ENCODE results near the gene KLK5. TPM values are rescaled to one million over a fixed set of nuclear protein-coding genes. Genes with fewer than 3 reads are reported as not detected.

KLK5 gene
- total RNA-seq, 1 experiment from 2014 or later = not detected

DNA sequence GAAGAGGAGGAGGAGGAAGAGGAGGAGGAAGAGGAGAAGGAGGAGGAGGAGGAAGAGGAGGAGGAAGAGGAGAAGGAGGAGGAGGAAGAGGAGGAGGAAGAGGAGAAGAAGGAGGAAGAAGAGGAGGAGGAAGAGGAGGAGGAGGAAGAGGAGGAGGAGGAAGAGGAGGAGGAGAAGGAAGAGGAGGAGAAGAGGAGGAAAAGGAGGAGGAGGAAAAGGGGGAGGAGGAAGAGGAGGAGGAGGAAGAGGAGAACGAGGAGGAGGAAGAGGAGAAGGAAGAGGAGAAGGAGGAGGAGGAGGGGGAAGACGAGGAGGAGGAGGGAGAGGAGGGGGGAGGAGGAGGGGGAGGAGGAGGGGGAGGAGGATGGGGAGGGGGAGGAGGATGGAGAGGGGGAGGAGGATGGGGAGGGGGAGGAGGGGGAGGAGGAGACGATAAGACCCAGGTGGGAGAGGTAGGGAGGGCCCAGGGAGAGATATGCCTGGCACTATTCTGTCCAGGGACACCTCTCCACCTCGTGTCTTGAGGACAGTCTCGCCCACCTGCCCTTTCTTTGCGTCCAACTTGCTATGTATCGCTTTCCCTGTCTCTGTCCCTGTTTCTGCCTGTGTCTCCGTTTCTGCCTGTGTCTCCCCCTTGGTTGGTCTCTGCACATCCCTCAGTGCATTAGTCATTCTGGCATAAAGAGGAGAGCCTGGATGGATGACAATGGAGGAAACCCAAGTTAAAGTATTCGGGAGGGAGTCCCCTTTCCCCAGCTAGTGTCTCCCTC lies 7.1 kb upstream of the KLK5 start:
- Histone ChIP-seq H4K5ac (ENCODE audit: insufficient read length, low read depth, low read length) (no peak overlapping the region), H3K9me3 (ENCODE audit: control insufficient read depth, low read depth, low read length) (no peaks in the 10 kb centered on the region), H2AFZ (ENCODE audit: low read length) (no peak overlapping the region), H2BK5ac (ENCODE audit: insufficient read length, low read length) (no peak overlapping the region), H3K27me3 (ENCODE audit: insufficient read depth, low read length) (no peaks in the 10 kb centered on the region), H3K18ac (ENCODE audit: insufficient read length, low read depth, low read length) (no peak overlapping the region), H3K4me2 (ENCODE audit: insufficient read depth, insufficient read length, low read length) (no peak overlapping the region), H2AK5ac (ENCODE audit: insufficient read length, low read length) (no peak overlapping the region), H3K9ac (ENCODE audit: extremely low read depth, insufficient read length, low read length) (no peak overlapping the region), H3K79me2 (ENCODE audit: insufficient read depth, low read length) (no peaks in the 10 kb centered on the region), H3K56ac (ENCODE audit: insufficient read length, low read depth, low read length) (no peak overlapping the region), H4K20me1 (ENCODE audit: control insufficient read depth, insufficient read depth, insufficient read length) (no peaks in the 10 kb centered on the region), H3K4me1 (ENCODE audit: insufficient read depth, low read length) (no peaks in the 10 kb centered on the region), H3K4ac (ENCODE audit: low read depth, low read length) (no peak overlapping the region), H3T11ph (ENCODE audit: low read length) (no peak overlapping the region), H3K14ac (ENCODE audit: insufficient read depth, low read length) (no peak overlapping the region), H2BK12ac (ENCODE audit: insufficient read length, low read depth, low read length) (no peak overlapping the region), H3K23ac (ENCODE audit: insufficient read length, low read depth, low read length) (no peak overlapping the region), H3K23me2 (ENCODE audit: insufficient read length, low read depth, low read length, poor library complexity, severe bottlenecking) (no peaks in the 10 kb centered on the region), H2BK120ac (ENCODE audit: low read depth, low read length, poor library complexity, severe bottlenecking) (no peak overlapping the region), H2BK15ac (ENCODE audit: low read depth, low read length) (no peak overlapping the region), H4K91ac (ENCODE audit: insufficient read length, low read depth, low read length) (no peak overlapping the region), H4K8ac (replicated peaks; ENCODE audit: insufficient read length, low read depth, low read length) (no peak overlapping the region), H3K79me1 (ENCODE audit: insufficient read depth, low read depth, low read length, poor library complexity, severe bottlenecking) (no peaks in the 10 kb centered on the region), H2BK20ac (ENCODE audit: low read depth, low read length, poor library complexity, severe bottlenecking) (no peak overlapping the region), H3K27ac (ENCODE audit: insufficient read length, low read depth, low read length) (no peak overlapping the region)
- DNase-seq = no peak
- WGBS (ENCODE audit: extremely low coverage, insufficient read length, low lambda C conversion rate) = no CpG with 5 or more reads among the region's 9 CpGs
- Mint-ChIP-seq H3K27me3 (ENCODE audit: low read depth) (peaks cover 55% of the 10 kb centered on the region), H3K4me3 (no peak overlapping the region), H3K9me3 (peaks cover 0 to 5% of the 10 kb centered on the region in 2 experiments; a peak in 1 of 5 replicates), H3K27ac (no peak overlapping the region), H3K36me3 (ENCODE audit: insufficient read depth in 1 of 3, low read depth in 3 of 3) (no peaks in the 10 kb centered on the region; a peak in 2 of 7 replicates), H3K4me1 (peaks cover 0 to 6% of the 10 kb centered on the region in 2 experiments; a peak in 2 of 4 replicates)
- TF ChIP-seq, protein P1, sequence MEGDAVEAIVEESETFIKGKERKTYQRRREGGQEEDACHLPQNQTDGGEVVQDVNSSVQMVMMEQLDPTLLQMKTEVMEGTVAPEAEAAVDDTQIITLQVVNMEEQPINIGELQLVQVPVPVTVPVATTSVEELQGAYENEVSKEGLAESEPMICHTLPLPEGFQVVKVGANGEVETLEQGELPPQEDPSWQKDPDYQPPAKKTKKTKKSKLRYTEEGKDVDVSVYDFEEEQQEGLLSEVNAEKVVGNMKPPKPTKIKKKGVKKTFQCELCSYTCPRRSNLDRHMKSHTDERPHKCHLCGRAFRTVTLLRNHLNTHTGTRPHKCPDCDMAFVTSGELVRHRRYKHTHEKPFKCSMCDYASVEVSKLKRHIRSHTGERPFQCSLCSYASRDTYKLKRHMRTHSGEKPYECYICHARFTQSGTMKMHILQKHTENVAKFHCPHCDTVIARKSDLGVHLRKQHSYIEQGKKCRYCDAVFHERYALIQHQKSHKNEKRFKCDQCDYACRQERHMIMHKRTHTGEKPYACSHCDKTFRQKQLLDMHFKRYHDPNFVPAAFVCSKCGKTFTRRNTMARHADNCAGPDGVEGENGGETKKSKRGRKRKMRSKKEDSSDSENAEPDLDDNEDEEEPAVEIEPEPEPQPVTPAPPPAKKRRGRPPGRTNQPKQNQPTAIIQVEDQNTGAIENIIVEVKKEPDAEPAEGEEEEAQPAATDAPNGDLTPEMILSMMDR (conservative IDR thresholded peaks at IDR 0.05) = no peak

All from H9 (cell line).